Upper lobe of left lung (tissue), 4 donors: ENCODE measurements around the gene LY6G6D.

Source experiments
- CTCF ChIP-seq, 6 experiments: fragments of 450-650 bp in 4 of 6; fragments of 200-600 bp in 2 of 6; sonication (generic) in 2 of 6; IDR thresholded peaks; one replicate each; pipeline ENCODE4 v1.5.1; 2016 to 2019; ENCODE audit warnings: antibody characterized with exemption in 6 of 6
- EP300 ChIP-seq, 4 donors: sonication (generic); formaldehyde crosslinking; IDR thresholded peaks; one replicate each; pipeline ENCODE4 v1.5.1; 2017; ENCODE audit warnings: antibody characterized with exemption in 4 of 4, control low read depth in 2 of 4
- POLR2A ChIP-seq, 4 donors: fragments of 450-650 bp; IDR thresholded peaks; one replicate each; pipeline ENCODE4 v1.5.1; 2016 to 2017; ENCODE audit warnings: antibody characterized with exemption in 4 of 4, mild to moderate bottlenecking in 2 of 4

DNA sequence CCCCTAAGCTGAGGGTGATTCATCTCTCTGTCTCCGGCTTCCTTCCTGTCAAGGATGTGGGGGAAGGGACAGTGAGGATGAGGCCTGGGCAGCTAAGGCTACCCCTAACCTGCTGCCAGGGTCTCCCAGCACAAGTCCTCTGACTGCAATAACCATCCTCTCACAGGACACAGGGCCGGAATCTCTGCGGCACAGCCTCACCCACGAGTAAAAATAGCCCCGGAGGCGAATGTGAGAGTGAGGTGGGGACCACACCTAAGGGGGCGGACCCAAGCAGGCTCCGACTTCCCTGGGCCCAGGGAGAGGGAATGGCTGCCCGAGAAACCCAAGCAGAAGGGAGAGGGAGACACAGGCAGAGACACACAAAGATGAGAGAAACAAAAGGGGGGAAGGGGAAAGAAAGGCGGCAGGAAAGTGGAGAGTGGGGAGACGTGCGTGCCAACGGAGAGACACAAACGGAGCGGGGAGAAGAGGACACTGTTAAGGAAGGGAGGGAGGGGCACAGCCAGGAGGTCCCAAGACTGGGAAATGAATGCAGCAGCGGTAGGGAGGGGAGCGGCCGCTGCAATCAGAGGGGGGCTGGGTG, 19.8 kb downstream of the LY6G6D start:
- no peak for TF ChIP-seq CTCF (IDR thresholded peaks at IDR 0.05)
- TF ChIP-seq POLR2A (IDR thresholded peaks at IDR 0.05) = peak in 2 of 4 donors; percentile 56 to 73
- TF ChIP-seq EP300 (IDR thresholded peaks at IDR 0.05) = peak in 2 of 4 donors; percentile 40 to 62
